Naive thymus-derived CD8-positive, alpha-beta T cell (primary cell): ENCODE results near the gene MEPCE. TPM values are rescaled to one million over a fixed set of nuclear protein-coding genes. Genes with fewer than 3 reads are reported as not detected.
"Not testable (repeated sequence)": the region's sequence is repeated elsewhere in the genome, so short reads cannot be mapped to it uniquely, and the experiment has no call there.

Source experiments
- ATAC-seq, 2 donors: fragments of 150-1000 bp; cut with Tn5 transposase in 1 of 2; sonication (Bioruptor Pico), chemical (Tn5 transposase) in 1 of 2; 1 replicate in 1 of 2; 2 replicates in 1 of 2; pipeline ENCODE4 v1.10.0; 2021; ENCODE audit warnings: mild to moderate bottlenecking in 2 of 2, moderate library complexity in 2 of 2
- POLR2A ChIA-PET: fragments of 350-600 bp; sonication (Branson Sonifier 250); formaldehyde crosslinking; loops from one replicate; lab custom pipeline; 2021; ENCODE audit warnings: antibody characterized with exemption; lab: Charles Lee
- DNase-seq, 10 donors: peaks; one replicate each; pipeline versions ENCODE4 v3.0.0 to v3.0.0-alpha.2; 2020 to 2022
- H3K27ac Mint-ChIP-seq, 10 donors: one replicate each; pipeline ENCODE4 v1.8.0; 2020 to 2022; ENCODE audit warnings: mild to moderate bottlenecking in 10 of 10, mixed read lengths in 10 of 10, moderate library complexity in 4 of 10, inconsistent platforms in 1 of 10
- H3K27me3 Mint-ChIP-seq, 5 donors: one replicate each; pipeline ENCODE4 v1.8.0; 2021 to 2022; ENCODE audit warnings: mixed read lengths in 5 of 5
- H3K36me3 Mint-ChIP-seq, 3 donors: one replicate each; pipeline ENCODE4 v1.8.0; 2020 to 2022; ENCODE audit warnings: mixed read lengths in 3 of 3, mild to moderate bottlenecking in 2 of 3, inconsistent platforms in 1 of 3
- H3K4me1 Mint-ChIP-seq, 4 donors: one replicate each; pipeline ENCODE4 v1.8.0; 2021 to 2022; ENCODE audit warnings: mixed read lengths in 4 of 4
- H3K4me3 Mint-ChIP-seq, 10 donors: one replicate each; pipeline ENCODE4 v1.8.0; 2020 to 2022; ENCODE audit warnings: mild to moderate bottlenecking in 10 of 10, mixed read lengths in 10 of 10, moderate library complexity in 6 of 10, inconsistent platforms in 1 of 10
- H3K9me3 Mint-ChIP-seq, 9 donors: one replicate each; pipeline ENCODE4 v1.8.0; 2020 to 2022; ENCODE audit warnings: mixed read lengths in 9 of 9, mild to moderate bottlenecking in 3 of 9, inconsistent platforms in 1 of 9, moderate library complexity in 1 of 9
- polyA plus RNA-seq, 3 donors: library from polyadenylated mRNA; unstranded; fragments of 300-500 nt; fragmentation: Illumina TruSeq; gene quantifications; one replicate each; pipeline ENCODE4 v1.2.3, GENCODE V29; 2021
- total RNA-seq, 8 experiments: library from RNA in 2 of 8; stranded (reverse) in 2 of 8; gene quantifications; one replicate each; pipeline ENCODE4 v1.2.3 and lab custom pipeline; 2021 to 2026

Gene MEPCE
- total and polyA plus RNA-seq, 5 experiments from 2014 or later: 9.7 to 66.8 (median 15.8) TPM

DNA sequence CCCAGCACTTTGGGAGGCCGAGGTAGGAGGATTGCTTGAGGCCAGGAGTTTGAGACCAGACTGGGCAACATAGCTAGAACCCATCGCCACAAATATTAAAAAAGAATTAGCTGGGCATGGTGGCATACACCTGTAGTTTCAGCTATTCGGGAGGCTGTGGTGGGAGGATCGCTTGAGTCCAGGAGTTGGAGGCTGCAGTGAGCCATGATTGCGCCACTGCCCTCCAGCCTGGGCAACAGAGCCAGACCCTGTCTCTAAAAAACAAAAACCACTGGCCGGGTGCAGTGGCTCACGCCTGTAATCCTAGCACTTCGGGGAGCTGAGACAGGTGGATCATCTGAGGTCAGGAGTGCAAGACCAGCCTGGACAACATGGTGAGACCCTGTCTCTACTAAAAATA lies 24.2 kb downstream of the MEPCE start:
- not testable (repeated sequence) for H3K9me3 Mint-ChIP-seq
- POLR2A ChIA-PET: interaction anchor here (0.6 to 3.7 kb wide), 5 partner anchors 12 to 25 kb away, joined by 3 to 30 read pairs (median 5); partner anchors contain the start of genes MEPCE, PPP1R35 and ZCWPW1

DNA sequence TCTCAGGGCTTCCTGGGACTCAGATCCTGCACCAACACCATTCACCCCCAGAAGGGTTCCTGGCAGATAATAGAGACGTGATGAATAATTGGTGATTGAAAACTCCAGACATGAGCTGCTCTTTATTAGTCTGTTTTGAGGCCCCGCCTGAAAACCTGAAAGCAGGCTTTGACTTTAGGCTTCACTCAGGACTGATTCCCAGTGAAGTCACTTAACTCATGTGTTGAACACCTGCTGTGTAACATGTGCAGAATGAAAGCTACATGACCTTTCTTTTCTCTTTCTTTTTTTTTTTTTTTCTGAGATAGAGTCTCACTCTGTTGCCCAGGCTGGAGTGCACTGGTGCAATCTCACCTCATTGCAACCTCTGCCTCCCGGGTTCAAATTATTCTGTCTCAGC lies 25.6 kb downstream of the MEPCE start:
- Mint-ChIP-seq H3K36me3 (peaks cover 0 to 21% (median 2%) of the 10 kb centered on the region in 3 donors), H3K27ac (peak overlapping the region in 7 of 10 donors; percentile 69 to 88 (median 83)), H3K4me1 (peaks cover 6 to 26% (median 14%) of the 10 kb centered on the region in 4 donors), H3K4me3 (peak overlapping the region in 2 of 10 donors; percentile 42 to 69), H3K27me3 (no peaks in the 10 kb centered on the region), H3K9me3 (no peaks in the 10 kb centered on the region)
- DNase-seq: no peak
- ATAC-seq: no peak
- POLR2A ChIA-PET: interaction anchor here (0.5 to 3.7 kb wide), 6 partner anchors 10 to 218 kb away, joined by 3 to 30 read pairs (median 3); partner anchors contain the start of genes MEPCE, PPP1R35 and ZCWPW1

More for the DNA sequence above, 24.2 kb downstream of the MEPCE start:
- peak overlapping the region in 1 of 10 donors; percentile 47 for H3K4me3 Mint-ChIP-seq
- H3K36me3 Mint-ChIP-seq: peaks cover 0 to 14% (median 0%) of the 10 kb centered on the region in 3 donors
- DNase-seq, ATAC-seq, H3K27me3 Mint-ChIP-seq: not testable (repeated sequence)
- H3K4me1 Mint-ChIP-seq: peaks cover 6 to 26% (median 15%) of the 10 kb centered on the region in 4 donors
- H3K27ac Mint-ChIP-seq: peak overlapping the region in 2 of 10 donors; percentile 15 to 71

DNA sequence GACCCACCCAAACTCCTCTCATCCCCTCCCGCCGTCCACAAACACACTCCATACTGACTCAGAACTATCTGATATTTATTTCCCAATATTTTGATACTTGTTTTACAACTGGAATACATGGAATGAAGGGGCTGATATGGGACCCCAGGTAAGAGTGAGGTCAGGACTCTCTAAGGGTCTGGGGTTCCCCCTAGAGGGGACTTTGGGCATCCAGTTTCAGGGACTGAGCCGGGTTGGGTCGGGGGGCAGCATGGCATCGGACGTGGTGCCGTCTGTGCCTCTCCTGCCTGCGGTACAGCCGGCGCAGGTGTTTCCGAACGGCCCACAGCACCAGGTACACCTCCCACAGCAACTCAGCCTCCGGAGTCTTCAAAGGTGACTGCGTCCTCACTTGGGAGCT lies 26.9 kb downstream of the MEPCE start:
- ATAC-seq (no peak), DNase-seq (no peak)
- peak overlapping the region in 2 of 10 donors; percentile 15 to 71 for H3K27ac Mint-ChIP-seq
- no peaks in the 10 kb centered on the region for H3K9me3 Mint-ChIP-seq
- no peaks in the 10 kb centered on the region for H3K27me3 Mint-ChIP-seq
- peaks cover 0 to 34% (median 2%) of the 10 kb centered on the region in 3 donors for H3K36me3 Mint-ChIP-seq
- H3K4me1 Mint-ChIP-seq: peaks cover 3 to 20% (median 8%) of the 10 kb centered on the region in 4 donors
- POLR2A ChIA-PET: interaction anchor here (3.7 kb wide), 1 partner anchor 20 kb away, joined by 30 read pairs; the partner anchor contains the start of gene PPP1R35
- no peak overlapping the region for H3K4me3 Mint-ChIP-seq

DNA sequence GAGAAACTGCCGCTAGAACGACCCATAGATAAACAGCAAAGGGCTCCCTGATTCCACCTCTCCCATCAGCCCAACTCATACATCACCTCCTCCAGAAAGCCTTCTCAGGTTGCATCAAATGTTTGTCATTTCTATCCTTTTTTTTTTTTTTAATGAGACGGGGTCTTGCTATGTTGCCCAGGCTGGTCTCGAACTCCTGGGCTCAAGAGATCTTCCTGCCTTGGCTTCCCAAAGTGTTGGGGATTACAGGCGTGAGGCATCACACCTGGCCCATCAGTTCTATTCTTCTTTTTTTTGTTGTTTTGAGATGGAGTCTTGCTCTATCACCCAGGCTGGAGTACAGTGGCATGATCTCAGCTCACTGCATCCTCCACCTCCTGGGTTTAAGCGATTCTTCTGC lies 27.4 kb downstream of the MEPCE start:
- Mint-ChIP-seq H3K4me1 (peaks cover 3 to 20% (median 8%) of the 10 kb centered on the region in 4 donors), H3K36me3 (peaks cover 0 to 35% (median 2%) of the 10 kb centered on the region in 3 donors), H3K27me3 (no peaks in the 10 kb centered on the region), H3K4me3 (no peak overlapping the region), H3K9me3 (no peaks in the 10 kb centered on the region), H3K27ac (no peak overlapping the region)
- ATAC-seq: no peak
- no peak for DNase-seq
- POLR2A ChIA-PET: interaction anchor here (0.7 kb wide), 1 partner anchor 1471 kb away, joined by 3 read pairs; no protein-coding TSS in a partner anchor

DNA sequence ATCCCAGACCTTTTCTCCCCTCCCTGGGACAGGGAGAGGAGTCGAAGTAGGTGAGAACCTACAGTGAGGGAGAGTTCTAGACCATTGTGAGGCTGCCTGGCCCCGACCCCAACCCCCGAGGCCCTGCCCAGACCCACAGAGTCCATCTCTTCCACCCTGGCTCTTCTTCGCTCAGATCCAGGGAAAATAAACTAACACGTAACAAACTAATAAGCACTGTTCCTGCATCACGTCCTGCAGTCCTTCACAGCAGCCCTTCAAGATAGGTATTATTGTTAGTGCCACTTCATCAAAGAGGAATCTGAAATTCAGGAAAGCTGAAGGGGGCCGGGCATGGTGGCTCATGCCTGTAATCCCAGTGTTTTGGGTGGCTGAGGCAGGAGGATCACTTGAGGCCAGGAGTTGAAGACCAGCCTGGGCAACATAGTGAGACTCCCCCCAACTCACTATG lies 34.6 kb downstream of the MEPCE start, which contains the start of gene SPACDR:
Gene SPACDR (minus strand): TSS at position 51 of the 451 bp plus-strand sequence. CDS start 235 bp downstream, outside the sequence.
- H3K27ac Mint-ChIP-seq: peak within 1 kb of the TSS in 7 of 10 donors; percentile 28 to 63 (median 46)
- POLR2A ChIA-PET: interaction anchor here (0.6 to 3.2 kb wide), 5 partner anchors 14 to 139 kb away, joined by 3 to 12 read pairs (median 9); partner anchors contain the start of genes FBXO24, LRCH4, PPP1R35 and TSC22D4
- no peaks in the 10 kb centered on the region for H3K9me3 Mint-ChIP-seq
- H3K36me3 Mint-ChIP-seq: peaks cover 0 to 64% (median 2%) of the 10 kb centered on the region in 3 donors
- H3K27me3 Mint-ChIP-seq: no peaks in the 10 kb centered on the region
- no peak for DNase-seq
- ATAC-seq: no peak
- peaks cover 1 to 12% (median 6%) of the 10 kb centered on the region in 4 donors for H3K4me1 Mint-ChIP-seq
- no peak within 1 kb of the TSS for H3K4me3 Mint-ChIP-seq

DNA sequence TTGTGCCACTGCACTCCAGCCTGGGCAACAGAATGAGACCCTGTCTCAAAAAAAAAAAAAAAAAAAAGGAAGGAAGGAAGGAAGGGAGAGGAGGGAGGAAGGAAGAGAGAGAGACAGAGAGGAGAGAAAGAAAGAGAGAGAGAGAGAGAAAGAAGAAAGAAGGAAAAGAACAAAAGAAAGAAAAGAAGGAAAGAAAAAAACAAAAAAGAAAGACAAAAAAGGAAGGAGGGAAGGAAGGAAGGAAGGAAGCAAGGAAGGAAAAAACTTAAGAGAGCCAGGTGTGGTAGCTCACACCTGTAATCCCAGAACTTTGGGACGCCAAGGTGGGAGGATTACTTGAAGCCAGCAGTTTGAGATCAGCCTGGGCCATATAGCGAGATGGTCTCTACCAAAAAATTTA lies 35.2 kb downstream of the MEPCE start:
- POLR2A ChIA-PET: interaction anchor here (0.7 to 1.6 kb wide), 7 partner anchors 13 to 121 kb away, joined by 3 to 10 read pairs (median 4); partner anchors contain the start of genes FBXO24, LRCH4, PPP1R35 and TSC22D4
- Mint-ChIP-seq H3K36me3 (peaks cover 0 to 60% (median 0%) of the 10 kb centered on the region in 3 donors), H3K4me3 (no peak overlapping the region), H3K9me3 (no peaks in the 10 kb centered on the region), H3K27me3 (no peaks in the 10 kb centered on the region), H3K27ac (peak overlapping the region in 5 of 10 donors; percentile 28 to 59 (median 40)), H3K4me1 (peaks cover 1 to 17% (median 8%) of the 10 kb centered on the region in 4 donors)
- DNase-seq: no peak
- no peak for ATAC-seq

DNA sequence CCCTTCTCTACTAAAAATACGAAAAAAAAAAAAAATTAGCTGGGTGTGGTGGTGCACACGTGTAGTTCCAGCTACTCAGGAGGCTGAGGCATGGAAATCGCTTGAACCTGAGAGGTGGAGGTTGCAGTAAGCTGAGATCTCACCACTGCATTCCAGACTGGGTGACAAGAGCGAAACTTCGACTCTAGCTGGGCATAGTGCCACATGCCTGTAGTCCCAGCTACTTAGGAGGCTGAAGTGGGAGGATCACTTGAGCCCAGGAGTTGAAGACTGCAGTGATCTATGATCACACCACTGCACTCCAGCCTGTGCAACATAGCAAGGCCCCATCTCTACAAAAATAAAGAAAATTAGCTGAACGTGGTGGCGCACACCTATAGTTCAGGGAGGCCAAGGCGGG lies 35.7 kb downstream of the MEPCE start:
- Mint-ChIP-seq H3K27ac (peak overlapping the region in 7 of 10 donors; percentile 3 to 86 (median 52)), H3K4me3 (no peak overlapping the region), H3K27me3 (no peaks in the 10 kb centered on the region), H3K9me3 (no peaks in the 10 kb centered on the region), H3K36me3 (peaks cover 0 to 63% (median 0%) of the 10 kb centered on the region in 3 donors), H3K4me1 (peaks cover 1 to 21% (median 11%) of the 10 kb centered on the region in 4 donors)
- POLR2A ChIA-PET: interaction anchor here (0.7 to 1.6 kb wide), 8 partner anchors 12 to 121 kb away, joined by 3 to 10 read pairs (median 4); partner anchors contain the start of genes FBXO24, LRCH4, PPP1R35 and TSC22D4
- no peak for ATAC-seq
- DNase-seq: no peak

DNA sequence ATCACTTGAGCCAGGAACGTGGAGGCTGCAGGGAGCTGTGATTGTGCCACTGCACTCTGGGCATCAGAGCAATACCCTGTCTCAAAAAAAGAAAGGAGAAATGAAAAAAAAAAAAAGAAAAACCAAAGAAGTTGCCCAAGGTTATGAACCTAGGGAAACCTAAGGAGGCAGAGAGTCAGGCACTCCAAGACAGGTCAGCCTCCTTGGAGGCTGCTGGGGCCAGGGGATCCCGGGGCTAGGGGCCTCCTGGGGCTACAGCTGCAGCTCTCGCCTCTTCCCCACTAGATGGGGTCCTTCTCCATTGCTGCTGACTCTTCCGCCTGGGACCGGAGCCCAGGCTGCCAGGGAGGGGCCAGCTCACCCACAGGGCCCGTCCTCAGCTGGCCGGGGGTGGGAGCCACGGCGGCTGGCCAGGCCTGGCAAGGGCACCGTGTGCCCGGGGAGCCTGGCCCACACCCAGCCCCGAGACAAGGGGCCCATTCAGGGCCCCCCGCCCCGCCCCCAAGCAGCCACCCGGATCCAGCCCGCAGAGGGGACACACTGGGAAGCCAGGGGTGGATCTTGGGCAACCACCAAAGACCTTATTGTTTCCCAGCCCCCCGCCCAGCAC lies 36.2 kb downstream of the MEPCE start:
- DNase-seq: no peak
- Mint-ChIP-seq H3K36me3 (peaks cover 0 to 62% (median 0%) of the 10 kb centered on the region in 3 donors), H3K27me3 (no peaks in the 10 kb centered on the region), H3K9me3 (no peaks in the 10 kb centered on the region), H3K4me3 (no peak overlapping the region), H3K27ac (peak overlapping the region in 6 of 10 donors; percentile 3 to 86 (median 47)), H3K4me1 (peaks cover 4 to 24% (median 13%) of the 10 kb centered on the region in 4 donors)
- no peak for ATAC-seq
- POLR2A ChIA-PET: interaction anchor here (1.0 to 1.6 kb wide), 4 partner anchors 12 to 120 kb away, joined by 3 to 9 read pairs (median 4); partner anchors contain the start of genes FBXO24, LRCH4 and PPP1R35

DNA sequence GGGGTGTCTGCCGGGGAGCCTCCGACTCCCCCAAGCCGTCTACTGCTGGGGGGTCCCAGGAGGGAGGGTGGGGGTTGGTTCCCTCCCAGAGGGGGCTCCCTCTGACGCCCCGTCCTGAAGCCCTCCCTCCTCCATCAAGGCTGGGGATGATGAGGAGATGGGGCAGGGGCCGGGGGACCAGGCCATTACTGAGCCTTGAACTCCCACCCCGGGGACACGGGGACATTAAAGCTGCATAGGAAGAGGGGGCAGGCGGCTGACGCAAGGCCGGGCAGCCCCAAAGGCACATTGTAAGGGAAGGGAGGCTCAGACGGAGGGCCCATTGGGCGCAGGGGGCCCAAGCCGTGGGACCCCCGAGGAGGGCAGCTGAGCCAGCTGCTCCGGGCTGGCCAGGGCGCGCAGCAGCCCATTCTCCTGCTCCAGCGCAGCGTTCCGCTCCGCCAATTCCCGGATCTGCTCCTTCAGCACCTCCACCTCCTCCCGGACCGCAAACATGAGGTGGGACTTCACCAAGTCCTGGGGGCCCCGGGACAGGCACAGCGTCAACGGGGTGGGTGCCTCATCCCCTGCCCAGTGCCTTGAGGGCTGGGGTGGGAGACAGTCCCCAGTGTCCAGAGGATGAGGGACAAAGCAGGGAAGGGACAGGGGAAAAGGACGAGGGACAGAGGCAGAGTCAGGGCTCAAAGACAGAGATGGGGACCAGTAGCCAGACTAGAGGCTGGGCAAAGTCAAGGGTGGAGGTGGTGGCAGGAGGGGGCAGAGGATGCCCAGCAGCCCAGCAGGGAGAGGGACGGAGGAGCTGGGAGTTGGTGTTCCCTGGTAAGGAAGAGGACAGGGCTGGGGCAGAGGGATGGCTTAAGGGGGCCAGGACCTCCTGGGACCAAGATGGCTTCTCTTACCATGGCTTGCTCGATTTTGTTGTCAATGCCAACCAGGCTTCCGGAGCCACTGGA lies 37.3 kb downstream of the MEPCE start:
- Mint-ChIP-seq H3K27ac (peak overlapping the region in 2 of 10 donors; percentile 14 to 38), H3K9me3 (no peaks in the 10 kb centered on the region), H3K36me3 (peaks cover 0 to 61% (median 0%) of the 10 kb centered on the region in 3 donors), H3K4me3 (no peak overlapping the region), H3K27me3 (no peaks in the 10 kb centered on the region), H3K4me1 (peaks cover 5 to 26% (median 17%) of the 10 kb centered on the region in 4 donors)
- DNase-seq (no peak), ATAC-seq (no peak)
- POLR2A ChIA-PET: interaction anchor here (0.5 to 3.6 kb wide), 2 partner anchors 16 to 93 kb away, joined by 3 to 18 read pairs; partner anchors contain the start of gene NYAP1

DNA sequence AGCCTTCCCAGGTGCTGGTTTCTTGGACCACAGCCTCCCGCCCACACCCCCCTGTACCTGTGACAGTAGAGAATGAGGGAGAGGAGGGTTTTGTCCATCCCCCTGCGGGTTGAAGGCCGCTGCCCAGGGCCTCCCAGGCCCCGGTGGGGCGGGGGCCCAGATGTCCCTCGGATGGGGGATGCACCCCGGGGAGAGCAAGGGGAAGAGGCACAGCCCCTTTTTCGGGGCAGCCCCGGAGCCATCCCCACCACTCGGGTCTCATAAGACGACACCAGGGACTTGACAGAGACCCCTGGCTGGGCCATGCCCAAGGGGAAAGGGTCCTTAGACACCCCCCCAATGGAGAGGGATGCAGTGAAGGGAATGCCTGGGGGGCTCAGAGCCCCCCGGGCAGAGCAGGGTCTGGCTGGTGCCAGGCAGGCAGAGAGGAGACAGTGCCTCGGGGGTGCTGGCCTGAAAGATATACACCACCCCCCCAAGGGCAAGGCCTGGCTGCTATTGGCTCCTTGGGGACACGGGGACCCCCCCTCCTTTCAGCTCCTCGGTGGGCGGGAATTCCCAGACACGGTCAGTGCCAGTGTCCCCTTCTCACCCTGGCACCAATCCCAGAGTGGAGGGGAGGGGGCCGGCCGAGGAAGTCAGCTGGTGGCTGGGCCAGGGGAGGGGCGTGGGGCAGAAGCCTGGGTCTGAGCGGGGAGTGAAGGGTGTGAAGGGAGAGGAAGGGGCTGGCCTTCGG lies 38.2 kb downstream of the MEPCE start:
- Mint-ChIP-seq H3K27me3 (no peaks in the 10 kb centered on the region), H3K9me3 (no peaks in the 10 kb centered on the region), H3K27ac (no peak overlapping the region), H3K36me3 (peaks cover 0 to 65% (median 0%) of the 10 kb centered on the region in 3 donors), H3K4me3 (no peak overlapping the region), H3K4me1 (peaks cover 6 to 30% (median 21%) of the 10 kb centered on the region in 4 donors)
- DNase-seq (no peak), ATAC-seq (no peak)
- POLR2A ChIA-PET: interaction anchor here (0.5 to 3.6 kb wide), 4 partner anchors 10 to 92 kb away, joined by 3 to 20 read pairs (median 11); partner anchors contain the start of genes NYAP1 and TSC22D4
